HG03280 (cell line): ENCODE measurements around the gene PLAAT4.
"Not testable (repeated sequence)": the region's sequence is repeated elsewhere in the genome, so short reads cannot be mapped to it uniquely, and the experiment has no call there.

ENCODE experiments used
- ATAC-seq: cut with Tn5 transposase; IDR thresholded peaks from one replicate; pipeline ENCODE4 v1.9.1; 2021; ENCODE audit warnings: mild to moderate bottlenecking, moderate library complexity; ENCODE audit not compliant: unreplicated experiment

PLAAT4 gene

GRCh38 chr11:63510360-63511047, 26.1 kb upstream of the PLAAT4 start:
- ATAC-seq: no peak

GRCh38 chr11:63511048-63511748, 25.4 kb upstream of the PLAAT4 start:
- no peak for ATAC-seq

GRCh38 chr11:63512816-63513215, 23.8 kb upstream of the PLAAT4 start:
- no peak for ATAC-seq

- no peak for ATAC-seq
Observed at GRCh38 chr11:63516109-63516508, 20.5 kb upstream of the PLAAT4 start.

- no peak for ATAC-seq
Observed at GRCh38 chr11:63517156-63517555, 19.5 kb upstream of the PLAAT4 start.

GRCh38 chr11:63518548-63518947, 18.1 kb upstream of the PLAAT4 start:
- no peak for ATAC-seq

- no peak for ATAC-seq
Observed at GRCh38 chr11:63520606-63521170, 15.9 kb upstream of the PLAAT4 start.

GRCh38 chr11:63521896-63522295, 14.7 kb upstream of the PLAAT4 start:
- ATAC-seq: no peak

GRCh38 chr11:63523151-63523550, 13.5 kb upstream of the PLAAT4 start:
- ATAC-seq: no peak

GRCh38 chr11:63527667-63528066, 8.9 kb upstream of the PLAAT4 start:
- ATAC-seq: no peak

- ATAC-seq: not testable (repeated sequence)
Observed at GRCh38 chr11:63528156-63528555, 8.5 kb upstream of the PLAAT4 start.

- ATAC-seq: not testable (repeated sequence)
Observed at GRCh38 chr11:63528729-63529278, 7.8 kb upstream of the PLAAT4 start.

- ATAC-seq: not testable (repeated sequence)
Observed at GRCh38 chr11:63529373-63529772, 7.2 kb upstream of the PLAAT4 start.

GRCh38 chr11:63530021-63530420, 6.6 kb upstream of the PLAAT4 start:
- ATAC-seq: no peak

- peak; percentile 75 for ATAC-seq
Observed at GRCh38 chr11:63531074-63531792, 5.4 kb upstream of the PLAAT4 start.

- ATAC-seq: no peak
Observed at GRCh38 chr11:63532117-63532516, 4.5 kb upstream of the PLAAT4 start.

GRCh38 chr11:63532799-63533475, 3.7 kb upstream of the PLAAT4 start:
- ATAC-seq: no peak

GRCh38 chr11:63534076-63534475, 2.5 kb upstream of the PLAAT4 start:
- ATAC-seq: no peak

GRCh38 chr11:63534895-63535461, 1.6 kb upstream of the PLAAT4 start:
- ATAC-seq: peak; percentile 45

- no peak for ATAC-seq
Observed at GRCh38 chr11:63535734-63536133, 874 bp upstream of the PLAAT4 start.
